ENCODE results near the gene FHOD1.

The FHOD1 gene

DNA sequence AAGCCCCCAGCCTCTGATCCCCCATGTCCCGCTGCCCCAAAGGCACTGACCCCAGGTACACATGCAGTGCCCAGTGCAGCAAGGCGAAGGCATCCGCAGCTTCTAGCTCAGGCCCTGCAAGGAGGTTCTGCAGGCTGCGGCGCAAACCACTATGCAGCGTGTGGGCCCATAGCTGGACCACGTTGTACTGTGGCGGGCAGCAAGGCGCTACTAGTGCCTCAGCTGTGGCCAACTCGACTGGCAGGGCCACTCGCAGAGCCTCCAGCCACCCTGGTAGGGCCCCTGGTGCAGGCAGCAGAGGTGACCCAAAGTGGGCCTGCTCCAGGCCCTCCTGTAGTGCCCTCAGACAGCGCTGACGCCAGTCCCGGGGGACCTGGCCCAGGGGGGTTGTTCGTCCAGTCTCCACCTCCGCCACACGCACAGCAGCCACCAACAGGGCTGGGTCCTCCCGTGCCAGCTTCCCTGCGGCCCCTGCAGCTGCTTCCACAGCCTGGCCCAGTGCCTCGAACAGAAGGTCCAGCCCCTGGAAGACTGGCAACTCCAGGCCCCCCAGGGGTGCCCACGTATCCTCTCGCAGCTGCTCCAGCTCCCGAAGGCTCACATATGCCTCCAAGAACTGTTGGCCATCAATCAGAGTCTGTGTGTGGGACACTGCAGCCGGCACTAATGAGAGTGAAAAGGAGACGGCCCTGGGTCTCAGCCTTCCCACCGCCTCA, 59.9 kb downstream of the FHOD1 start:
- H3K4me3 ChIP-seq (ENCODE audit: low read depth, low read length): no peak overlapping the region
- TF ChIP-seq, protein P1, sequence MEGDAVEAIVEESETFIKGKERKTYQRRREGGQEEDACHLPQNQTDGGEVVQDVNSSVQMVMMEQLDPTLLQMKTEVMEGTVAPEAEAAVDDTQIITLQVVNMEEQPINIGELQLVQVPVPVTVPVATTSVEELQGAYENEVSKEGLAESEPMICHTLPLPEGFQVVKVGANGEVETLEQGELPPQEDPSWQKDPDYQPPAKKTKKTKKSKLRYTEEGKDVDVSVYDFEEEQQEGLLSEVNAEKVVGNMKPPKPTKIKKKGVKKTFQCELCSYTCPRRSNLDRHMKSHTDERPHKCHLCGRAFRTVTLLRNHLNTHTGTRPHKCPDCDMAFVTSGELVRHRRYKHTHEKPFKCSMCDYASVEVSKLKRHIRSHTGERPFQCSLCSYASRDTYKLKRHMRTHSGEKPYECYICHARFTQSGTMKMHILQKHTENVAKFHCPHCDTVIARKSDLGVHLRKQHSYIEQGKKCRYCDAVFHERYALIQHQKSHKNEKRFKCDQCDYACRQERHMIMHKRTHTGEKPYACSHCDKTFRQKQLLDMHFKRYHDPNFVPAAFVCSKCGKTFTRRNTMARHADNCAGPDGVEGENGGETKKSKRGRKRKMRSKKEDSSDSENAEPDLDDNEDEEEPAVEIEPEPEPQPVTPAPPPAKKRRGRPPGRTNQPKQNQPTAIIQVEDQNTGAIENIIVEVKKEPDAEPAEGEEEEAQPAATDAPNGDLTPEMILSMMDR (IDR thresholded peaks at IDR 0.05; ENCODE audit: low read depth, low read length): no peak

DNA sequence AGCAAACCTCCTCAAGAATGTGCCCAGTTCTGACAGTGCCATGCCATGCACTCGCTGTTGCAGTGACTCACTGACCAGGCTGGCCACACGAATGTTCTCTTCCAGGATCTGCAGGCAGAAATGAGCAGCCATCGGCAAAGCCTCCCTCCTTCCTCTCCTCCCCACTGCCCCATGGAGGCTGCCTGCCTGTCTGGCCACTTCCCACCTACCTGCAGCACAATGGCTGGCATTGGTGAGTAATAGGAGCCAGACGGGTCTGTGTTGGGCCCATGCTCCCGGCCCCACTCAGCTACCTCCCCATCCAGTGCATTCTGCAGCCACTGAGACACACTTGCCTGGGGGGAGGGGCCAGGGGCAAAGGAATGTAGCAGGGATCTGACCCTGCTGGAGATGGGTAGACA, 60.7 kb downstream of the FHOD1 start:
- TF ChIP-seq, protein P1 (IDR thresholded peaks at IDR 0.05; ENCODE audit: low read depth, low read length): no peak
- no peak overlapping the region for H3K4me3 ChIP-seq (ENCODE audit: low read depth, low read length)

DNA sequence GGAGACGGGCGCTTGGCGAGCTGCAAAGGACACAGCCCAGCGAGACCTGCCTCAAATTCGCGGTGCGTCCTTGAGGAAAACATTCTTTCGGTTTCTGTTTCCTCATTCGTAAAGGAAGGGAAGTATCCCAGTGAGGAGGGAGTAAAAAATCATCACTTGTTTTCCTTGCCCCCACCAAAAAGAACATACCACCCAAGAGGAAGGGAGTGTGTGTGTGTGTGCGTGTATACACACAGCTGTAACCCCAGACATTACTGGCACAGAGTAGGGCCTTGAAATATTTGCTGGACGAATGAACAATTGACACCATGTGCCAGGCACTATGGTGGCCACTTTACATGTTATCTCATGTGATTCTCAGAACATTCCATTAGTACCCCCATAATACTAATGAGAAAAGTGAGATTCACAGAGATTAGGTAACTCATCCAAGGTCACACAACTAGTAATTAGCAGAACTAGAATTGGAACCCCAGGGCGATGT, 61.6 kb downstream of the FHOD1 start:
- H3K4me3 ChIP-seq (ENCODE audit: low read depth, low read length): peak overlapping the region; percentile 16; the same call in 1 of the 2 replicates
- TF ChIP-seq, protein P1 (IDR thresholded peaks at IDR 0.05; ENCODE audit: low read depth, low read length): no peak

DNA sequence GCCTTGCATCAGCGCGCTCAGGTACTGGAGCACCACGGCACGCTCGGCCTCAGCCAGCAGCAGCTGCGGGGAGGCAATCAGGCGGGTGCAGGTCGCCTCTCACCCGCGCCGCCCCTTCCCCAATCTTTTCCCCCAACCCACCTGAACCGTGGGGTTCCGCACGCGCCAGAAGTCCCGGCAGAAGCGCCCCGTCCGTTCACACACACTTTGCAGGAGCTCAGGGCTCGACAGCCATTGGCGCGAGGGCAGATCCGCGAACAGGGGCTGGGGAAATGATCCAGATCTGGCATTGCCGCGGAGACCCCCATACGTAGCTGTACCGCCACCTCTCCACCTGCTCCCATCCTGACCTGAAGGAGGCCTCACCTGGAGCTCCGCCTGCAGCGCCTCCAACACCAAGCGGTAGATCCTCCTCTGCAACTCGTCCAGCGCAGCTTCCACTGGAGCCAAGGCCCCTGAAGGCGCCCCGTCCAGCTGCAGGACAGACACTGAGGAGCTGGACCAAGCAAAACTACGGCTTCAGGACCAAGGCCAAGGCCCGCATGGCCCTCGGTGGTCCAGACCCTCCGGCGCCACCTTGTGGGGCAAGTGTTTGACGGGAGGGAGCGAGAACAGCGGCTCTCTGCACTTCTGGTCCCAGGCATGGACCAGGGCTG, 62.2 kb downstream of the FHOD1 start:
- H3K4me3 ChIP-seq (ENCODE audit: low read depth, low read length): peak overlapping the region; percentile 16; the same call in 1 of the 2 replicates
- TF ChIP-seq, protein P1 (IDR thresholded peaks at IDR 0.05; ENCODE audit: low read depth, low read length): peak; percentile 67; the same call in 1 of the 2 replicates

DNA sequence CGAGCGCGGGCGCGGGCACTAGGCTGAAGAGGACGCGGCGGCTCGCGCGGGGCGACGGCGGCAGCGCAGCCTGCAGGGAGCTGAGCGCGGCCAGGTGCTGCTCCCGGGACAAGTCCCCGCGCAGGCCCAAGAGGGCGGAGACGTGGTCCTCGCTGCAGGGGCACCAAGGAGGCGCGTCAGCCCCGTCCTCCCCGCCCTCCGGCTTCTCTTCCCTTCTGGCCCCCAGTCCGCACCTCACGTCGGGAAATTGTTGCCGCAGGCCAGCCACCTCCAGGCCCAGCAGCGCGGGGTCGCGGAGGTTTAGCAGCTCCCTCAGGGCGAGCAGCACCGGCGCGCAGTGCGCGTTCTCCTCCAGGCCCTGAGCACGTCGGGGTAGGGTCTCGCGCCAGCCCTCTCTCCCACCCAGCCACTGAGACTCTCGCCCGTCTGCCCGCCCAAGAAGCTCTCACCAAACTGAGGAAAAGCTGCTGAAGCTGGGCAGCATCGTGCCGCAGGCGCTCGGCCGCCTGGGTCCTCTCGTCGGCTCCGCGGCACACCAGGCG, 62.8 kb downstream of the FHOD1 start:
- TF ChIP-seq, protein P1 (IDR thresholded peaks at IDR 0.05; ENCODE audit: low read depth, low read length): no peak
- H3K4me3 ChIP-seq (ENCODE audit: low read depth, low read length): peak overlapping the region; percentile 78

DNA sequence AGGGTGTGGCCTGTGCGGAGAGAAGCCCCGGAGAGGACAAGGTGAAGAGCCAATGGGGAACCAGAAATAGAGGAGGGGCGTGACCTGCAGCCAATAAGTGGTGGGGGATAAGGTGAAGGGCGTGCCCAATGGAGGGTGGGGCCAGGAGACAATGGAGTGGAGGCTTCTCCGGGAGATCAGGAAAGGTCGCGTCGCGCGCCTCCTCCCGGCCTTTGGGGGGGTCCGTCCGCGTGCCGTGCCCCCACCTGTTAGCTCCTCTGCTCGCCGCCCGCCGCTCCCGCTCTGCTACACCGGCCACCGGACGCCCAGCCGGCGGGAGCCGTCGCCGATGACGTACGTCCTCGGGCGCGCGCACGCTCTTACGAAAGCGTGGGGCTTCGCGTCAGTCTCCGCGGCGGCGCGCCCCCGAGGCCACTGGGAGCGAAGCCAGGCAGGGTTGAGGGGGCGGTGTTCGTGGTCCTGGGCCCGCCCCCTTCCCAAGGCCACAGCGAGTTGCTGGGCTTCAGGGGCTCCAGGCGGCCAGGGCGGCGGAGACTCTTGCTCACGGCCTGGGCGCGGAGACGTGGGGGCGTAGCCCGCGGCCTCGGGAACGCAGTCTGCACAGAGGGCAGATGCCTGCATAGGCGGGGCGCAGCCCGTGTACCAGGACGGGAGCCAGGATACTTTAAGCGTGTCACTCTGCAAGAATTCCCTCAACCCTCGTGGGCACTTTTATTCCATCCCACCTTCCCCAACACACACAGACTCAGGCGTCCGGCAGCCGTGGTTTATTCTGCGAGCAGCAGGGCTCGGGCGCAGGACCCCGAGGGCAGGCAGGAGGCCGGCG, 63.4 kb downstream of the FHOD1 start, which contains the start of gene MATCAP1:
TSS of gene MATCAP1 (minus strand) at position 337 of the 826 bp plus-strand sequence. CDS start 3,353 bp downstream, outside the sequence.
- TF ChIP-seq, protein P1 (IDR thresholded peaks at IDR 0.05; ENCODE audit: low read depth, low read length): no peak

More for the DNA sequence above, 63.4 kb downstream of the FHOD1 start, which contains the start of gene MATCAP1:
- peak within 1 kb of the TSS; percentile 78 for H3K4me3 ChIP-seq (ENCODE audit: low read depth, low read length)
